Erythroblast (primary cell): Measurements from ENCODE around the gene ODAD2.

Source experiments
- GATA1 ChIP-seq: IDR thresholded peaks from 2 replicates; pipeline ENCODE4 v1.6.1; 2011; ENCODE audit warnings: low read depth, mild to moderate bottlenecking, control low read depth, low read length, moderate library complexity
- POLR2A ChIP-seq: IDR thresholded peaks from 2 replicates; pipeline ENCODE4 v1.6.1; 2011; ENCODE audit warnings: mild to moderate bottlenecking, low read length

- TF ChIP-seq POLR2A = no peak
- TF ChIP-seq GATA1 = no peak
Measured at GRCh38 chr10:27784272-27784671, 214.6 kb downstream of the ODAD2 start.
